HCT116 (cell line): ENCODE data around the gene SIL1. TPM values are rescaled to one million over a fixed set of nuclear protein-coding genes. Genes with fewer than 3 reads are reported as not detected.

ENCODE experiments used
- ATAC-seq: fragments of 200-7000 bp; cut with Tn5 transposase; 2 replicates; pipeline ENCODE4 v1.9.1; 2020; ENCODE audit warnings: mild to moderate bottlenecking, moderate library complexity
- BruUV-seq: library from RNA; stranded (reverse); fragments of 400-500 nt; replicated peaks from 2 replicates; lab custom pipeline; 2021; lab: Mats Ljungman, UMichigan
- CTCF ChIA-PET: fragments of 300-600 bp; sonication (Branson Sonifier 250); formaldehyde crosslinking; loops from one replicate; lab custom pipeline; 2021; ENCODE audit warnings: antibody characterized with exemption; lab: Charles Lee
- POLR2A ChIA-PET: fragments of 300-600, 350-600 bp; sonication (Branson Sonifier 250); formaldehyde crosslinking; loops from one replicate; lab custom pipeline; 2021; ENCODE audit warnings: antibody characterized with exemption; lab: Charles Lee
- RAD21 ChIA-PET, 2 experiments: fragments of 300-600 bp; sonication (Branson Sonifier 250); formaldehyde crosslinking; loops; one replicate each; lab custom pipeline; 2023; ENCODE audit warnings: low total read pairs in 2 of 2; ENCODE audit not compliant: uncharacterized antibody in 2 of 2, unreplicated experiment in 2 of 2, low non-redundant PET in 1 of 2; lab: Charles Lee
- DNase-seq: peaks from one replicate; pipeline ENCODE4 v3.0.0-alpha.2; 2010; ENCODE audit warnings: low read depth, low spot score
- H2AFZ ChIP-seq: fragments of 200-600 bp; shearing (Covaris generic), sonication (generic); 2 replicates; pipeline ENCODE4 v1.6.1; 2017; ENCODE audit warnings: low read depth, mixed run types, mixed read lengths, antibody characterized with exemption, low read length; ENCODE audit not compliant: poor library complexity, severe bottlenecking
- H3K27ac ChIP-seq: 2 replicates; pipeline ENCODE4 v1.5.1; 2012; ENCODE audit warnings: low read depth, low read length
- H3K27me3 ChIP-seq: fragments of 200-600 bp; sonication (generic); 2 replicates; pipeline ENCODE4 v1.6.1; 2016; ENCODE audit warnings: mixed run types, low read length, mixed read lengths; ENCODE audit not compliant: insufficient read depth
- H3K36me3 ChIP-seq, 2 experiments: fragments of 200-500 bp in 1 of 2; fragments of 200-600 bp in 1 of 2; sonication (Bioruptor generic) in 1 of 2; sonication (generic) in 1 of 2; 2 replicates each; pipeline versions ENCODE4 v1.5.1 to v1.6.1; 2014 to 2016; ENCODE audit warnings: low read length in 2 of 2, inconsistent platforms in 1 of 2, mixed read lengths in 1 of 2, mixed run types in 1 of 2; ENCODE audit not compliant: insufficient read depth in 2 of 2, control insufficient read depth in 1 of 2
- H3K4me1 ChIP-seq, 2 experiments: fragments of 200-600 bp in 1 of 2; sonication (generic) in 1 of 2; 2 replicates each; pipeline versions ENCODE4 v1.5.1 to v1.6.1; 2012 to 2017; ENCODE audit warnings: low read length in 2 of 2, inconsistent platforms in 1 of 2, mild to moderate bottlenecking in 1 of 2, mixed read lengths in 1 of 2, mixed run types in 1 of 2, moderate library complexity in 1 of 2; ENCODE audit not compliant: insufficient read depth in 2 of 2, control insufficient read depth in 1 of 2
- H3K4me2 ChIP-seq: fragments of 200-600 bp; sonication (generic); 2 replicates; pipeline ENCODE4 v1.6.1; 2017; ENCODE audit warnings: mixed run types, low read length, mixed read lengths
- H3K4me3 ChIP-seq, 2 experiments: fragments of 200-600 bp in 1 of 2; sonication (generic) in 1 of 2; replicated peaks in 1 of 2; 2 replicates each; pipeline ENCODE4 v1.5.1; 2011 to 2016; ENCODE audit warnings: low read length in 2 of 2, control low read depth in 1 of 2, low read depth in 1 of 2, mild to moderate bottlenecking in 1 of 2, mixed read lengths in 1 of 2, mixed run types in 1 of 2
- H3K79me2 ChIP-seq: fragments of 200-600 bp; sonication (generic); 2 replicates; pipeline ENCODE4 v1.6.1; 2017; ENCODE audit warnings: mild to moderate bottlenecking, mixed run types, low read length, moderate library complexity, mixed read lengths; ENCODE audit not compliant: insufficient read depth
- H3K9ac ChIP-seq: fragments of 200-600 bp; sonication (generic); 2 replicates; pipeline ENCODE4 v1.6.1; 2016; ENCODE audit warnings: low read length, mixed read lengths
- H3K9me2 ChIP-seq: fragments of 200-600 bp; sonication (generic), shearing (Covaris generic); 2 replicates; pipeline ENCODE4 v1.6.1; 2017; ENCODE audit warnings: mixed run types, mild to moderate bottlenecking, moderate library complexity; ENCODE audit not compliant: insufficient read depth
- H3K9me3 ChIP-seq, 2 experiments: fragments of 200-500 bp in 1 of 2; fragments of 200-600 bp in 1 of 2; sonication (Bioruptor generic) in 1 of 2; sonication (generic) in 1 of 2; 2 replicates each; pipeline ENCODE4 v1.6.1; 2014 to 2017; ENCODE audit warnings: low read length in 2 of 2, mixed read lengths in 2 of 2, inconsistent platforms in 1 of 2, low read depth in 1 of 2, mild to moderate bottlenecking in 1 of 2, mixed run types in 1 of 2, moderate library complexity in 1 of 2; ENCODE audit not compliant: control insufficient read depth in 1 of 2, insufficient read depth in 1 of 2
- H4K20me1 ChIP-seq: fragments of 200-600 bp; sonication (generic), shearing (Covaris generic); 2 replicates; pipeline ENCODE4 v1.6.1; 2017; ENCODE audit warnings: mixed run types, mild to moderate bottlenecking, moderate library complexity; ENCODE audit not compliant: insufficient read depth
- CBX3 ChIP-seq: IDR thresholded peaks from 2 replicates; pipeline ENCODE4 v1.6.1; 2012; ENCODE audit warnings: low read depth
- CEBPB ChIP-seq: IDR thresholded peaks from 2 replicates; pipeline ENCODE4 v1.6.1; 2012; ENCODE audit warnings: low read depth
- EGR1 ChIP-seq: IDR thresholded peaks from 2 replicates; pipeline ENCODE4 v1.6.1; 2012; ENCODE audit warnings: low read depth
- JUND ChIP-seq: IDR thresholded peaks from 2 replicates; pipeline ENCODE4 v1.6.1; 2012
- RAD21 ChIP-seq: IDR thresholded peaks from 2 replicates; pipeline ENCODE4 v1.6.1; 2012; ENCODE audit warnings: low read depth, mild to moderate bottlenecking
- REST ChIP-seq: IDR thresholded peaks from 2 replicates; pipeline ENCODE4 v1.6.1; 2012; ENCODE audit warnings: low read depth
- SIN3A ChIP-seq: IDR thresholded peaks from 2 replicates; pipeline ENCODE4 v1.6.1; 2012; ENCODE audit warnings: low read depth
- SRF ChIP-seq: IDR thresholded peaks from 2 replicates; pipeline ENCODE4 v1.6.1; 2012; ENCODE audit warnings: low read depth
- YY1 ChIP-seq: IDR thresholded peaks from 2 replicates; pipeline ENCODE4 v1.6.1; 2011; ENCODE audit warnings: low read length, low read depth, moderate library complexity, mild to moderate bottlenecking; ENCODE audit not compliant: insufficient replicate concordance; ENCODE audit errors: extremely low read depth
- ZFX ChIP-seq: fragments of 450-650 bp; IDR thresholded peaks from 2 replicates; pipeline ENCODE4 v1.6.1; 2017
- ZNF274 ChIP-seq: fragments of 200-500 bp; sonication (Bioruptor generic); IDR thresholded peaks from 2 replicates; pipeline ENCODE4 v1.6.1; 2014; ENCODE audit warnings: mild to moderate bottlenecking, low read depth, low read length, inconsistent platforms
- intact Hi-C: fragments of 100-400 bp; cut with micrococcal nuclease; formaldehyde crosslinking; loops from 2 replicates; pipeline ENCODE4 v1.10.0; 2022
- total RNA-seq: library from RNA; stranded (reverse); gene quantifications from one replicate; pipeline ENCODE4 v1.2.1, GENCODE V29; 2021; ENCODE audit not compliant: unreplicated experiment
- TF ChIP-seq, protein P1 (sequence below): IDR thresholded peaks from 2 replicates; pipeline ENCODE4 v1.6.1; 2012

SIL1 gene
- total RNA-seq, 1 experiment from 2014 or later = 34.0 TPM

GRCh38 chr5:138942066-138942465 lies 256.1 kb downstream of the SIL1 start:
- H3K4me2 ChIP-seq = no peak overlapping the region
- ChIA-PET CTCF (no interaction called here), RAD21 (interaction anchor here in 1 of 2 experiments (0.6 kb wide), 1 partner anchor 129 kb away, joined by 4 read pairs; no protein-coding TSS in a partner anchor), POLR2A (no interaction called here)
- H3K4me3 ChIP-seq = no peak overlapping the region
- no peak overlapping the region for H3K27ac ChIP-seq
- H3K9me3 ChIP-seq = no peaks in the 10 kb centered on the region
- no peak overlapping the region for H3K9ac ChIP-seq
- no peak overlapping the region for H2AFZ ChIP-seq
- BruUV-seq = no TSS peak
- DNase-seq (no peak), ATAC-seq (no peak)
- no peaks in the 10 kb centered on the region for H3K36me3 ChIP-seq
- no peaks in the 10 kb centered on the region for H3K79me2 ChIP-seq
- no peaks in the 10 kb centered on the region for H3K27me3 ChIP-seq
- no peaks in the 10 kb centered on the region for H3K9me2 ChIP-seq
- H3K4me1 ChIP-seq = no peaks in the 10 kb centered on the region
- intact Hi-C loops = no loop called here
- no peaks in the 10 kb centered on the region for H4K20me1 ChIP-seq
- no peak for TF ChIP-seq RAD21
- no peak for TF ChIP-seq CEBPB
- TF ChIP-seq, protein P1, sequence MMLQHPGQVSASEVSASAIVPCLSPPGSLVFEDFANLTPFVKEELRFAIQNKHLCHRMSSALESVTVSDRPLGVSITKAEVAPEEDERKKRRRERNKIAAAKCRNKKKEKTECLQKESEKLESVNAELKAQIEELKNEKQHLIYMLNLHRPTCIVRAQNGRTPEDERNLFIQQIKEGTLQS = no peak
- no peak for TF ChIP-seq CBX3

DNA sequence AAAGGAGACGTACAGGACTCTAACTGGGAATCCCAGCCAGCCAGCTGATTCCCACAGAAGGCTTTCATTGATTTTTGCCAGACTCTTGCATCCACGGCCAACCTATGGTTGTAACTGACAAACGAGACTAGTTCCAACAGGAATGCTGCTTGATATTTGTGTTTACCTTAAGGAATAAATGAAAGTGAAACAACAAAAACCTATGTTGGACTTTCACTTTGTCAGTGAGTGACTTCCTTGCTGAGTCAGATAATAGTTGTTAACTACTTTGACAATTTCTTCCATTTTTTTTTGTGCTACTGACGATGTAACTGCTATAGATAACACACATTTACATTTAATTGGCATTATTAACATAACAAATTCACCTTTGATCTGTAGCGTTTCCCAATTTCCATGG lies 259.6 kb downstream of the SIL1 start:
- no peak for ATAC-seq
- intact Hi-C loops = loop anchor here (10.0 kb wide), 1 partner anchor 326 kb away; no protein-coding TSS in a partner anchor
- RAD21 ChIA-PET = no interaction called here

More for the DNA sequence above, 259.6 kb downstream of the SIL1 start:
- no peak overlapping the region for H3K9ac ChIP-seq
- ChIA-PET CTCF (no interaction called here), POLR2A (no interaction called here)
- no peaks in the 10 kb centered on the region for H3K79me2 ChIP-seq
- no peaks in the 10 kb centered on the region for H3K9me3 ChIP-seq
- H3K27ac ChIP-seq = no peak overlapping the region
- no peaks in the 10 kb centered on the region for H3K4me1 ChIP-seq
- H4K20me1 ChIP-seq = no peaks in the 10 kb centered on the region
- peaks cover 3 to 9% of the 10 kb centered on the region in 2 experiments; a peak in 2 of 4 replicates for H3K36me3 ChIP-seq
- no peak overlapping the region for H3K4me3 ChIP-seq
- H2AFZ ChIP-seq = no peak overlapping the region
- no peaks in the 10 kb centered on the region for H3K9me2 ChIP-seq
- BruUV-seq = no TSS peak
- H3K4me2 ChIP-seq = no peak overlapping the region
- no peak for DNase-seq
- H3K27me3 ChIP-seq = no peaks in the 10 kb centered on the region
- no peak for TF ChIP-seq YY1
- no peak for TF ChIP-seq SIN3A
- TF ChIP-seq ZFX = no peak
- TF ChIP-seq SRF = no peak
- no peak for TF ChIP-seq CBX3
- TF ChIP-seq JUND = no peak
- no peak for TF ChIP-seq CEBPB
- TF ChIP-seq REST = no peak
- no peak for TF ChIP-seq ZNF274
- no peak for TF ChIP-seq RAD21
- no peak for TF ChIP-seq EGR1
